EL (cell line): ENCODE results near the gene TIAM1.

Experiments
- DNase-seq: peaks from one replicate; pipeline ENCODE4 v3.0.0-alpha.2; 2016

The TIAM1 gene

GRCh38 chr21:31130821-31131220, 213.2 kb downstream of the TIAM1 start:
- no peak for DNase-seq

- no peak for DNase-seq
These were observed 215.8 kb downstream of the TIAM1 start for GRCh38 chr21:31128234-31128633.

GRCh38 chr21:31124010-31124409, 220.1 kb downstream of the TIAM1 start:
- no peak for DNase-seq

GRCh38 chr21:31119199-31119598, 224.9 kb downstream of the TIAM1 start:
- DNase-seq = no peak

GRCh38 chr21:31117128-31117916, 226.7 kb downstream of the TIAM1 start:
- peak; percentile 71 for DNase-seq

GRCh38 chr21:31115249-31115648, 228.8 kb downstream of the TIAM1 start:
- DNase-seq = no peak

- no peak for DNase-seq
These were observed 233.0 kb downstream of the TIAM1 start for GRCh38 chr21:31111093-31111492.

GRCh38 chr21:31110430-31110829, 233.6 kb downstream of the TIAM1 start:
- no peak for DNase-seq

GRCh38 chr21:31107871-31108270, 236.2 kb downstream of the TIAM1 start:
- no peak for DNase-seq

- DNase-seq = no peak
These were observed 236.8 kb downstream of the TIAM1 start for GRCh38 chr21:31107176-31107785.

GRCh38 chr21:31103571-31104265, 240.3 kb downstream of the TIAM1 start:
- no peak for DNase-seq

- no peak for DNase-seq
These were observed 240.9 kb downstream of the TIAM1 start for GRCh38 chr21:31103163-31103562.

GRCh38 chr21:31099122-31099521, 244.9 kb downstream of the TIAM1 start:
- DNase-seq = no peak

- DNase-seq = peak; percentile 42
These were observed 245.5 kb downstream of the TIAM1 start for GRCh38 chr21:31098576-31099005.

GRCh38 chr21:31092832-31093625, 251.0 kb downstream of the TIAM1 start:
- DNase-seq = no peak

GRCh38 chr21:31090376-31090775, 253.7 kb downstream of the TIAM1 start:
- no peak for DNase-seq

- DNase-seq = no peak
These were observed 255.6 kb downstream of the TIAM1 start for GRCh38 chr21:31088474-31088751.

GRCh38 chr21:31087639-31088473, 256.2 kb downstream of the TIAM1 start:
- no peak for DNase-seq

- no peak for DNase-seq
These were observed 259.4 kb downstream of the TIAM1 start for GRCh38 chr21:31084689-31085088.

- no peak for DNase-seq
These were observed 265.3 kb downstream of the TIAM1 start for GRCh38 chr21:31078796-31079195.

GRCh38 chr21:31078216-31078615, 265.8 kb downstream of the TIAM1 start:
- DNase-seq = no peak

- no peak for DNase-seq
These were observed 268.2 kb downstream of the TIAM1 start for GRCh38 chr21:31075848-31076247.
